ENCODE measurements around the gene CASZ1.

GRCh38 chr1:10682449-10683309 lies 113.8 kb downstream of the CASZ1 start:
- no peak for TF ChIP-seq CTCF (IDR thresholded peaks at IDR 0.05; ENCODE audit: poor library complexity)
- TF ChIP-seq EZH2 (IDR thresholded peaks at IDR 0.05; ENCODE audit: borderline replicate concordance): no peak
- no peak for TF ChIP-seq EZH2phosphoT487 (IDR thresholded peaks at IDR 0.05; ENCODE audit: low read depth, severe bottlenecking, unreplicated experiment)

Measured in hepatocyte (in vitro differentiated cells).